ENCODE data around the gene VSTM4. TPM values are rescaled to one million over a fixed set of nuclear protein-coding genes. Genes with fewer than 3 reads are reported as not detected.

VSTM4 gene
- total RNA-seq, 1 experiment from 2014 or later: not detected

GRCh38 chr10:49144058-49144720, 28.9 kb upstream of the VSTM4 start:
- in situ Hi-C loops (cut with HindIII; ENCODE audit: low sequenced_read_pairs): no loop called here
- DNase-seq (ENCODE audit: low spot score): no peak

GRCh38 chr10:49143249-49143648, 27.9 kb upstream of the VSTM4 start:
- in situ Hi-C loops (cut with HindIII; ENCODE audit: low sequenced_read_pairs): no loop called here
- no peak for DNase-seq (ENCODE audit: low spot score)

GRCh38 chr10:49141541-49142332, 26.4 kb upstream of the VSTM4 start:
- in situ Hi-C loops (cut with HindIII; ENCODE audit: low sequenced_read_pairs): no loop called here
- DNase-seq (ENCODE audit: low spot score): no peak

GRCh38 chr10:49140304-49141177, 25.2 kb upstream of the VSTM4 start:
- DNase-seq (ENCODE audit: low spot score): no peak
- in situ Hi-C loops (cut with HindIII; ENCODE audit: low sequenced_read_pairs): no loop called here

- no peak for DNase-seq (ENCODE audit: low spot score)
- in situ Hi-C loops (cut with HindIII; ENCODE audit: low sequenced_read_pairs): no loop called here
Observed at GRCh38 chr10:49139846-49140195, 24.5 kb upstream of the VSTM4 start.

- in situ Hi-C loops (cut with HindIII; ENCODE audit: low sequenced_read_pairs): no loop called here
- no peak for DNase-seq (ENCODE audit: low spot score)
Observed at GRCh38 chr10:49139028-49139845, 23.9 kb upstream of the VSTM4 start.

GRCh38 chr10:49138361-49138891, 23.1 kb upstream of the VSTM4 start:
- no peak for DNase-seq (ENCODE audit: low spot score)
- in situ Hi-C loops (cut with HindIII; ENCODE audit: low sequenced_read_pairs): no loop called here

- no peak for DNase-seq (ENCODE audit: low spot score)
- in situ Hi-C loops (cut with HindIII; ENCODE audit: low sequenced_read_pairs): no loop called here
Observed at GRCh38 chr10:49136525-49136924, 21.2 kb upstream of the VSTM4 start.

GRCh38 chr10:49135575-49136313, 20.4 kb upstream of the VSTM4 start:
- in situ Hi-C loops (cut with HindIII; ENCODE audit: low sequenced_read_pairs): no loop called here

GRCh38 chr10:49134327-49134726, 19.0 kb upstream of the VSTM4 start:
- DNase-seq (ENCODE audit: low spot score): no peak
- in situ Hi-C loops (cut with HindIII; ENCODE audit: low sequenced_read_pairs): no loop called here

More at GRCh38 chr10:49135575-49136313, 20.4 kb upstream of the VSTM4 start:
- DNase-seq (ENCODE audit: low spot score): no peak

GRCh38 chr10:49133706-49134248, 18.5 kb upstream of the VSTM4 start, which contains the start of gene FAM170B:
FAM170B (minus strand) TSS chr10:49134021; CDS start chr10:49133918, 103 bp downstream.
- in situ Hi-C loops (cut with HindIII; ENCODE audit: low sequenced_read_pairs): no loop called here
- no peak for DNase-seq (ENCODE audit: low spot score)

- no peak for DNase-seq (ENCODE audit: low spot score)
- in situ Hi-C loops (cut with HindIII; ENCODE audit: low sequenced_read_pairs): no loop called here
Observed at GRCh38 chr10:49132362-49132737, 17.0 kb upstream of the VSTM4 start.

GRCh38 chr10:49131507-49132361, 16.4 kb upstream of the VSTM4 start:
- in situ Hi-C loops (cut with HindIII; ENCODE audit: low sequenced_read_pairs): no loop called here

GRCh38 chr10:49129376-49129775, 14.1 kb upstream of the VSTM4 start:
- no peak for DNase-seq (ENCODE audit: low spot score)
- in situ Hi-C loops (cut with HindIII; ENCODE audit: low sequenced_read_pairs): no loop called here

More at GRCh38 chr10:49131507-49132361, 16.4 kb upstream of the VSTM4 start:
- DNase-seq (ENCODE audit: low spot score): no peak

- no peak for DNase-seq (ENCODE audit: low spot score)
- in situ Hi-C loops (cut with HindIII; ENCODE audit: low sequenced_read_pairs): no loop called here
Observed at GRCh38 chr10:49128854-49129253, 13.5 kb upstream of the VSTM4 start.

GRCh38 chr10:49123981-49124950, 8.9 kb upstream of the VSTM4 start:
- in situ Hi-C loops (cut with HindIII; ENCODE audit: low sequenced_read_pairs): no loop called here

More at GRCh38 chr10:49123981-49124950, 8.9 kb upstream of the VSTM4 start:
- no peak for DNase-seq (ENCODE audit: low spot score)

All from G401 (cell line).